ENCODE data around the gene KCNH8. TPM values are rescaled to one million over a fixed set of nuclear protein-coding genes. Genes with fewer than 3 reads are reported as not detected.
"Not testable (repeated sequence)": the region's sequence is repeated elsewhere in the genome, so short reads cannot be mapped to it uniquely, and the experiment has no call there.

Gene KCNH8
- under 1 TPM; 0.11 to 0.42 (median 0.26) TPM for total RNA-seq

GRCh38 chr3:19147905-19148767 is at the start of gene KCNH8:
KCNH8 (plus strand) TSS chr3:19148510; CDS start chr3:19148720, 210 bp downstream.
- 3% methylated on average over 17 of the region's 64 CpGs for WGBS
- peaks cover 0 to 36% (median 17%) of the 10 kb centered on the region in 4 donors for H3K27me3 ChIP-seq
- H3K36me3 ChIP-seq: no peaks in the 10 kb centered on the region
- TF ChIP-seq CTCF (IDR thresholded peaks at IDR 0.05) (no peak), POLR2A (IDR thresholded peaks at IDR 0.05; ENCODE audit: low read depth) (no peak), EP300 (IDR thresholded peaks at IDR 0.05) (no peak), POLR2AphosphoS5 (IDR thresholded peaks at IDR 0.05) (no peak)
- intact Hi-C loops (cut with DNase I): no loop called here
- H3K27ac ChIP-seq (replicated peaks in 1 of 4): peak within 1 kb of the TSS; percentile 50 to 74 (median 64)
- DNase-seq (ENCODE audit: extremely low spot score): no peak
- peaks cover 0 to 5% (median 2%) of the 10 kb centered on the region in 4 donors for H3K9me3 ChIP-seq
- peak within 1 kb of the TSS; percentile 73 to 86 (median 78) for H3K4me3 ChIP-seq
- peaks cover 17 to 32% (median 22%) of the 10 kb centered on the region in 4 donors for H3K4me1 ChIP-seq

GRCh38 chr3:19102654-19103290 is 45.5 kb upstream of the KCNH8 start:
- H3K9me3 ChIP-seq; H3K27ac ChIP-seq (replicated peaks in 1 of 4); intact Hi-C loops (cut with DNase I); DNase-seq (ENCODE audit: extremely low spot score); H3K27me3 ChIP-seq; H3K36me3 ChIP-seq; H3K4me1 ChIP-seq: not testable (repeated sequence)
- 83% methylated on average over 15 of the region's 29 CpGs for WGBS
- peak overlapping the region in 1 of 4 donors; percentile 22 for H3K4me3 ChIP-seq

GRCh38 chr3:19103510-19103909 is 44.8 kb upstream of the KCNH8 start:
- Histone ChIP-seq H3K4me1 (no peaks in the 10 kb centered on the region), H3K27me3 (peaks cover 0 to 9% (median 0%) of the 10 kb centered on the region in 4 donors), H3K9me3 (no peaks in the 10 kb centered on the region), H3K27ac (replicated peaks in 1 of 4) (no peak overlapping the region), H3K36me3 (no peaks in the 10 kb centered on the region), H3K4me3 (no peak overlapping the region)
- intact Hi-C loops (cut with DNase I): no loop called here
- TF ChIP-seq POLR2A (IDR thresholded peaks at IDR 0.05; ENCODE audit: low read depth): no peak
- no peak for TF ChIP-seq POLR2AphosphoS5 (IDR thresholded peaks at IDR 0.05)
- no peak for TF ChIP-seq EP300 (IDR thresholded peaks at IDR 0.05)
- no peak for TF ChIP-seq CTCF (IDR thresholded peaks at IDR 0.05)
- DNase-seq (ENCODE audit: extremely low spot score): no peak
- WGBS: 94% methylated on average over 3 of the region's 3 CpGs

GRCh38 chr3:19104459-19104858 is 43.9 kb upstream of the KCNH8 start:
- TF ChIP-seq EP300 (IDR thresholded peaks at IDR 0.05) (no peak), POLR2AphosphoS5 (IDR thresholded peaks at IDR 0.05) (no peak), CTCF (IDR thresholded peaks at IDR 0.05) (no peak), POLR2A (IDR thresholded peaks at IDR 0.05; ENCODE audit: low read depth) (no peak)
- Histone ChIP-seq H3K36me3 (no peaks in the 10 kb centered on the region), H3K27ac (replicated peaks in 1 of 4) (no peak overlapping the region), H3K9me3 (no peaks in the 10 kb centered on the region), H3K4me3 (no peak overlapping the region), H3K4me1 (no peaks in the 10 kb centered on the region), H3K27me3 (peaks cover 0 to 9% (median 0%) of the 10 kb centered on the region in 4 donors)
- intact Hi-C loops (cut with DNase I): no loop called here
- no peak for DNase-seq (ENCODE audit: extremely low spot score)

- 77% methylated on average over 4 of the region's 4 CpGs for WGBS
- TF ChIP-seq CTCF (IDR thresholded peaks at IDR 0.05) (no peak), EP300 (IDR thresholded peaks at IDR 0.05) (no peak), POLR2AphosphoS5 (IDR thresholded peaks at IDR 0.05) (no peak), POLR2A (IDR thresholded peaks at IDR 0.05; ENCODE audit: low read depth) (no peak)
- intact Hi-C loops (cut with DNase I): no loop called here
These were observed 42.5 kb upstream of the KCNH8 start for GRCh38 chr3:19105826-19106225.

More at GRCh38 chr3:19105826-19106225, 42.5 kb upstream of the KCNH8 start:
- H3K36me3 ChIP-seq: no peaks in the 10 kb centered on the region
- H3K27me3 ChIP-seq: peaks cover 0 to 9% (median 0%) of the 10 kb centered on the region in 4 donors
- H3K4me1 ChIP-seq: no peaks in the 10 kb centered on the region
- H3K27ac ChIP-seq (replicated peaks in 1 of 4): no peak overlapping the region
- no peak for DNase-seq (ENCODE audit: extremely low spot score)
- no peak overlapping the region for H3K4me3 ChIP-seq
- no peaks in the 10 kb centered on the region for H3K9me3 ChIP-seq
